D721Med (cell line): Measurements from ENCODE around the gene FLII.
A peak's percentile ranks its signal among the peaks of the same experiment; 100 is the strongest.

Experiments used
- DNase-seq: peaks from one replicate; pipeline ENCODE4 v3.0.0; 2011; ENCODE audit warnings: low spot score; ENCODE audit not compliant: insufficient read length
- FAIRE-seq: peaks from 2 replicates; lab custom pipeline; 2011; peaks lifted over from hg19 to GRCh38; lab: Jason Lieb, UNC
- CTCF ChIP-seq: IDR thresholded peaks from 2 replicates; pipeline ENCODE4 v1.5.1; 2012; ENCODE audit warnings: mild to moderate bottlenecking, control low read depth; ENCODE audit not compliant: insufficient read depth; ENCODE audit errors: missing control alignments

FLII gene

GRCh38 chr17:18250259-18250658 is 8.3 kb downstream of the FLII start:
- DNase-seq: no peak
- TF ChIP-seq CTCF: no peak
- no peak for FAIRE-seq

DNA sequence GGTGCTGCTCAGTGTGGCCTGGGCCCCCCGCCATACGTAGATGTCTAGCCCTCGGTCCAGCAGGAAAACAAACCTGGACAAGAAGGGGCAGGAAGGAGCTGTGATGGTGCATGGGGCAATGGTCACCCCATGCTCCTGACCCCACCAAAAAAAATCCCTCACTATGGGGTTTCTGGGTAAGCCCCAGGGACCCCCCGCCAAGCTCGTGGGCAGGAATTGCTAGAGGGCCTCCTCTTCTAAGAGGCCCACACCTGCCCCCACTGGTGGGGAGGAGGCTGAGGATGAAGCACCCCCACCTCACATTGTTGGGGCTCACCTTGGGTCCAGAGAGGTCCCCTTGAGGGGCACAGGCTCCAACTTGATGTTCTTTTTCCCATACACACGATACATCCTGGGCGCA is 9.7 kb downstream of the FLII start:
- FAIRE-seq (no peak), DNase-seq (no peak)
- TF ChIP-seq CTCF: no peak

DNA sequence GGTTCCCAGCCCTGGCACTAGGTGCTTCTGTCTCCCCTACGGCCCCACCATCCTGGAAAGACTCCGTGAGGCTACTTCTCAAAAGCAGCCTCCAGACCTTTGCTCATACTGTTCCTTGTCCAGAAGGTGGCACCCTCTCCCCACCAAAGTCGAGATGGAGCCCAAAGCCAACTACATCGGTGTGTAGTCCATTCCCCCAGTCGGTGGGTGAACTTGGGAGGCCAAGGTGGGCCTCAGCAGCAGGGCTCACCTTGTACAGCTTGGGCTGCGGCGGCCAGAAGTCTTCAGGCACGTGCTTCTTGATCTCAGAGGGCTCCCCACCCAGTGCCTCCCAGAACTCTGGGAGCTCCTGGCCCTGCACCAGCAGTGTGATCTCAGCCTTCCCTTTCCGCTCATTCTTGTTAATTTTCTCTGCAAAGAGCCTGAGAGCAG is 10.2 kb downstream of the FLII start:
- no peak for FAIRE-seq
- TF ChIP-seq CTCF: peak; percentile 59
- DNase-seq: peak; percentile 98

DNA sequence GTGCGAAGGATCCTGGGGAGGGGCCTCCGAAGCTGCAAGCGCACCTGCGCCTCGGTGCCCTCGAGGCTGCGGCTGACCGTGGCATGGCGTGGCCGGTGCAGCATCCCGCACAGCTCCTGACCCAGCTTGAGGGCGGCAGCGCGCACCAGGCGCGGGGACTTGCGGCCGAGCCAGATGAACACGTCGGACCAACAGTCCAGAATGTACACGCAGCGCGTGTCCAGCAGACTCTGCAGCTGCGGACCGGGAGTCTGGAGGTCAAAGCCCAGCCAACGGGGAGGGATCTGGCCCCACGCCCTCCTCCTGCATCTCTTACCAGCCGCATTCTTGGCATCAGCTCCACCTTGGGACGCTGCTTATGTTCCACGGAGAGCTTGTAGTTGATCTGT is 10.9 kb downstream of the FLII start:
- DNase-seq (no peak), FAIRE-seq (no peak)
- no peak for TF ChIP-seq CTCF

DNA sequence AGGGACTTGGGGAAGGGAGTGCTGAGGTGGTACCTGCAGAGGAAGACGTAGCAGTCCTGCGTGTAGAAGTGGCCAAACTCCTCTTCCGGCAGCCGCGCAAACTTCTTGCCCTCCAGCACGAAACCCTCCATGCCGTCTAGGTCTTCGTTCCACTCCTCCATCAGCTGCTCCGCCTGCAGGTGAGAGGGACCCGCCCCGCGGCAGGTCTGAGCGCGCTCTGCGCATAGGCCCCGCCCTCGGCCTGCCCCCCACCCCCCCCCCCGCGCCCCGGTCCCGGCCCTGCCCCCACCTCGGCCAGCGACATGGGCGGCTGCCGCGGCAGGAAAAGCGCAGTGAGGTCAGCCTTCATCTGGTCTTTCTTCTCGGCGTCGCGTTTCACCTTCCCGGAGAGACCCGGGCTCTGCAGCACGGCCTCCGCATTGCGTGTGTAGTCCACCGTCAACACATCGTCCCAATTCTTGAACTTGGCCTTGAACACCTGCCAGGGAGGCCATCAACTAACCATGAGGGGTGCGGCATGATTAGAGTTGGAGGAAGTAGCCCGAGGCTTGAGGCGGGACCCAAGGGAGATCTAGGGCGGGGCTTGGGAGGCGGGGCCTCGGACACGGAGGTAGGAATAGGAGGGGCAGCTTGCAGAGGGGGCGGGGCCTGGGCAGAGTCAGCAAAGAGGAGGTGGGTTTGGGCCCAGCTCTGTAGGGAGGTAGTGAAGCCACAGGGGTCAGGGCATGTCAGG is 11.5 kb downstream of the FLII start:
- DNase-seq (peak; percentile 91), FAIRE-seq (no peak)
- no peak for TF ChIP-seq CTCF

DNA sequence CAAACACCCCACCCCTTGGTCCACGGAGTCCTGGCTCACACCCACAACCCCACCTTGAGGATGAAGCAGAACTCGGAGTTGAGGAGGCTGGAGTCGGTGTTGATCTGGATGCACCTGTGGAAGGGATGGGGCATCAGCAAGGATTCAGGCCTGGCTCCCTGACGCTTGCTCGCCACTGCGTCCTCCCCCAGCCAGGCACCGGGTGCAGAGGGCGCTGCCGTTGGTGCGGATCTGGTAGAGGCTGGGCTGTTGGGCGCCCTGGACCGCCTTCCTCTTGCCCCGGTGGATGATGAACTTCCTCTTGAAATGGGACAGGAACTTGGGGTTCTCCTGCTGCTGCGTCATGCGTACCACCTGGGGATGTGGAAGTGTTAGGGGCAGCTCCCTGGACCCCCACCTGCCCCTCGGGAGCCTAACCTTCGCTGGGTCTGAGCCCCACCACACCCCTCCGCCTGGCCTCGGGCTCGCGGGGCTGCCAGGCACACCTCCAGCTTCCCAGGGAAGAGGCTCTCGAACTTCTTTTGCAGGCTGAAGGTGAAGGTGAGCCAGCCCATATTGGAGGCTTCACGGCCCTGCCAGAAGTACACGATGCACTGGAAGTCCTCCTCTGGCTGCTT is 12.3 kb downstream of the FLII start:
- DNase-seq: no peak
- no peak for FAIRE-seq

More for the DNA sequence above, 12.3 kb downstream of the FLII start:
- TF ChIP-seq CTCF: no peak
